ENCODE results near the gene FCRLB. TPM values are rescaled to one million over a fixed set of nuclear protein-coding genes. Genes with fewer than 3 reads are reported as not detected.

The FCRLB gene
- total and polyA plus RNA-seq, 9 of the 15 experiments (the other 6 are each of a cell fraction or from before 2014, with no cell fraction given) = 0.20 to 4.6 (median 1.3) TPM

GRCh38 chr1:161749509-161750407, 28.4 kb downstream of the FCRLB start, which contains the start of gene DUSP12 (continued):
- 0 out of 2 replicates have a peak, but pooled peaks have one; percentile 38 for TF ChIP-seq TCF7L2 (IDR thresholded peaks at IDR 0.05; ENCODE audit: low read depth, low read length)
- peak; percentile 72; the same call in 1 of the 2 replicates for TF ChIP-seq NR3C1 (CRISPR knock-in tag; IDR thresholded peaks at IDR 0.05)
- no peak for TF ChIP-seq RFX7 (CRISPR knock-in tag; IDR thresholded peaks at IDR 0.05)
- peak; percentile 62 for TF ChIP-seq FOXK2 (conservative IDR thresholded peaks at IDR 0.05 in 1 of 2, IDR thresholded peaks at IDR 0.05 in 1 of 2; ENCODE audit: low read depth in 2 of 2)
- peak; percentile 74 for TF ChIP-seq CTCFL (IDR thresholded peaks at IDR 0.05; ENCODE audit: borderline replicate concordance, insufficient read depth, low read depth, low read length, poor library complexity, severe bottlenecking)
- 0 out of 2 replicates have a peak, but pooled peaks have one; percentile 8 for TF ChIP-seq ZBTB33 (CRISPR knock-in tag; IDR thresholded peaks at IDR 0.05)
- no peak for TF ChIP-seq USF1 (CRISPR knock-in tag; IDR thresholded peaks at IDR 0.05)
- TF ChIP-seq KLF13 (tag; IDR thresholded peaks at IDR 0.05; ENCODE audit: borderline replicate concordance, low read depth) = no peak
- TF ChIP-seq MECOM (CRISPR knock-in tag; IDR thresholded peaks at IDR 0.05) = no peak
- TF ChIP-seq POLR2AphosphoS5 (IDR thresholded peaks at IDR 0.05; ENCODE audit: control insufficient read depth, insufficient read depth, low read depth, low read length) = peak; percentile 67
- TF ChIP-seq DDX20 (tag; IDR thresholded peaks at IDR 0.05; ENCODE audit: low read depth) = no peak
- TF ChIP-seq MYC (IDR thresholded peaks at IDR 0.05; ENCODE audit: low read depth, low read length) = peak; percentile 94
- peak; percentile 89; the same call in 1 of the 2 replicates for TF ChIP-seq MYC (CRISPR knock-in tag; IDR thresholded peaks at IDR 0.05; ENCODE audit: borderline replicate concordance, low read depth)
- no peak for TF ChIP-seq PPARD (CRISPR knock-in tag; IDR thresholded peaks at IDR 0.05)
- TF ChIP-seq ZNF511 (CRISPR knock-in tag; IDR thresholded peaks at IDR 0.05) = peak; percentile 62; the same call in 1 of the 2 replicates
- no peak for TF ChIP-seq NFYB (IDR thresholded peaks at IDR 0.05; ENCODE audit: extremely low read depth, insufficient read length)
- peak in 1 of 2 experiments; percentile 47; a peak in 1 of 3 replicates for TF ChIP-seq CBX3 (IDR thresholded peaks at IDR 0.05; ENCODE audit: borderline replicate concordance in 1 of 2, low read length in 2 of 2)
- no peak for TF ChIP-seq ZBED1 (IDR thresholded peaks at IDR 0.05)
- no peak for TF ChIP-seq U2AF2 (optimal IDR thresholded peaks at IDR 0.05; ENCODE audit: low read depth, low read length)
- no peak for TF ChIP-seq PHB (CRISPR knock-in tag; IDR thresholded peaks at IDR 0.05)

Data from K562 (cell line).